Measurements from ENCODE around the gene FUCA2.

FUCA2 gene, protein sequence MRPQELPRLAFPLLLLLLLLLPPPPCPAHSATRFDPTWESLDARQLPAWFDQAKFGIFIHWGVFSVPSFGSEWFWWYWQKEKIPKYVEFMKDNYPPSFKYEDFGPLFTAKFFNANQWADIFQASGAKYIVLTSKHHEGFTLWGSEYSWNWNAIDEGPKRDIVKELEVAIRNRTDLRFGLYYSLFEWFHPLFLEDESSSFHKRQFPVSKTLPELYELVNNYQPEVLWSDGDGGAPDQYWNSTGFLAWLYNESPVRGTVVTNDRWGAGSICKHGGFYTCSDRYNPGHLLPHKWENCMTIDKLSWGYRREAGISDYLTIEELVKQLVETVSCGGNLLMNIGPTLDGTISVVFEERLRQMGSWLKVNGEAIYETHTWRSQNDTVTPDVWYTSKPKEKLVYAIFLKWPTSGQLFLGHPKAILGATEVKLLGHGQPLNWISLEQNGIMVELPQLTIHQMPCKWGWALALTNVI

DNA sequence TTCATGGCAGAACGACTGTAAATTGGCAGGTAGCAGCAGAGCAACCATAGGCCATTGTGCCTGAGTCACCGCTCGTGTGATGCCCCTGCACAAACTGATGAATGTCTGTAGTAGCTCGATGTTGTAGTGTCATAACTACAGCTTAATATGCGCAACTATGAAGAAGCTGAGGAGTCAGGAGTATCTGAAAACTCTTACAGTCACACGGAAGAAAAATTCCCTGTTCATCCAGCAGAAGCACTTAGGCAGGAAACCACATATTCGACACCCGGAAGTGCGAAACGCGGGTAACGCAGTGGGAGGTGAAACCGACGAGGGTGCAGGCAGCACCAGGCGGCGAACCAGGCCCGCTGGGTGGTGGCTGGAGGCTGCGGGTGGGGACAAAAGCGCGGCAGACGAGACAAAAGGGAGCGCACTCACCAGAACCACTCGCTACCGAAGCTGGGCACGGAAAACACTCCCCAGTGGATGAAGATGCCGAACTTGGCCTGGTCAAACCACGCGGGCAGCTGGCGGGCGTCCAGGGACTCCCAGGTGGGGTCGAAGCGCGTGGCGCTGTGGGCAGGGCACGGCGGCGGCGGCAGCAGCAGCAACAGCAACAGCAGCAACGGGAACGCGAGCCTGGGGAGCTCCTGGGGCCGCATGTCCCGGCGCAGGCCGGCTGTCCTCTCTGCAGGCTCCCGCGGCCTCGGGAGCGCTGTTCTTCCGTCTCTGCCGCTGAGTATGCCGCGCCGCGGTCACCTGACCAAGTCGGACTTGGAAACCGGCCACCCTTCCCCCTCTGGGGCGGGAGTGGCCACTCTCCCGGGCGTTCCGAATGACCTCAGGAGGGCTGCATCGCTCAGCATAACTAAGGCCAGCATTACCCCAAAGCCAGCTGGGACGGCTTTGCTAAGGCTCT is at the start of gene FUCA2:
Gene FUCA2 (minus strand): TSS at position 730 of the 901 bp plus-strand sequence. CDS start 86 bp downstream, at position 644.
- DNase-seq (ENCODE audit: low read depth), result peak; percentile 57

DNA sequence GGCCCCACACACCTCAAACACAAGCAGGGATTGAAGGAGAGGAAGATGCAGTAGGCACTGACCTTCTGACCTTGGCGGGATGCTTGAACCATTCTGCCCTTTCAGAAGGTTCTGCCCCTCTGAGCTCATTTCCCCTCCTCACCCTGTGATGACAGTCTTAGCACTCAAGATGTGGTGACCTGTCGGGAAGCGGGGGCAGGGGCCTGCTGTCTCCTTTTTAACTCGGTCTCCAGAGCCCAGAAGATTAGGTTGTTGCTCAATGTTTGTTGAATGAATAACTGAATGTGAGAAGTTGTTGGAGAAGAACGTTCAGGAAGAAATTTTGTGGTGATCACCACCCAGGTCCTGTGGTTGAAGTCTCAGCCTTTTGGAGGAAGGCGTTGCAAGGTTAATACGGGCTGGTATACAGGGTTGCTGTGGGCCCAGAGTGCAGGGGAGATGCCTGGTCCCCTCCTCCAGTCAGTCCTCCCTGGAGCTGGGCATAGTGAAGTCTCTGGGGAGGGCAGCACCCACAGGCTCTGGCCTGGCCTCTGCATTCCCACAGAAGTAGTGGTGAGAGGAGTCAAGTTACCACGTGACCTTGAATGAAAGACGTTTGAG is 49.7 kb upstream of the FUCA2 start:
- no peak for DNase-seq (ENCODE audit: low read depth)

DNA sequence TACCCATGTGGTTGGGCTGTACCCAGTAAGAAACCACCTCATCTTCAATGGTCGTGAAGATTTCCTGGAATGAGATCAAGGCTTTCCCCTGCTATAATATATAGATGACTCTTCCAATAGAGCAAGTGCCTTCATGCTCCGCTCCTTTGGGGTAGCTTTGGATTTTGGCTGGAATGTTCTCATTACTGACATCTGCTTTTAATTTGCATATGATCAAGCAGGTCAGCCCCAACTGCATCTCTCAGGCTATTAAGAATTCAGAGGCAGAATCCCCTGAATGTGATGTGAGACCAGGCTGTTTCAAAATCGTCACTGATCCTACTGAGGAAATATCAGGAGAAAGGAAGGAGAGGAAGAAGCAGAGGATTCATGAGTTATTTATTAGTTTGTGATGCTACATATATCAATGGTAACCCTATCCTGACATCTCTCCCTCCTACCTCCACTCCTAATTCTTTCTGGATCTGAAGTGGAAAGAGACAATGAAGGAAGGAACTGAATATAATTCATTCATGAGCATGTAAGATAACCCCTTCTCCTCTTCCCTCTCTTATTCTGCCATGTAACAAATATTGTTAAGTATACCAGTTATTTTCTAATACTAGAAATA is 47.6 kb upstream of the FUCA2 start:
- no peak for DNase-seq (ENCODE audit: low read depth)

DNA sequence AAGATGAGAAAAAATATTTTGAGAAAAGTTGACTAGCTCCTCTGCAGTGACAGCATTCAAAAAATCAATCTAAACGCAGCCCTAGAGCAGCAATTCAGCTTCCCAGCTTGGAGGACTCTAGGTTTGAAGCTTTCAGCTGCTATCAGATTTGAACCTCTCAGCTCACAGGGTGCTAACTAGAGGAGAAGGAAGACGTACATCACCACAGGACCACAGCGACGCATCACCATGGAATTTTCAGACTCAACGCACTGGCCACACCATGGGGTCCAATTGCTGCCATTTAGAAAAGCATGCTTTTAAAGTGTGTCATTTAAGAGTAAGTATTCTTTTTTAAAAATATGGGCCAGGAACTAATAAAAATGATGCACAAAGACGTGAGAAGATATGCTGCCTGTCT is 45.0 kb upstream of the FUCA2 start:
- peak; percentile 82 for DNase-seq (ENCODE audit: low read depth)

DNA sequence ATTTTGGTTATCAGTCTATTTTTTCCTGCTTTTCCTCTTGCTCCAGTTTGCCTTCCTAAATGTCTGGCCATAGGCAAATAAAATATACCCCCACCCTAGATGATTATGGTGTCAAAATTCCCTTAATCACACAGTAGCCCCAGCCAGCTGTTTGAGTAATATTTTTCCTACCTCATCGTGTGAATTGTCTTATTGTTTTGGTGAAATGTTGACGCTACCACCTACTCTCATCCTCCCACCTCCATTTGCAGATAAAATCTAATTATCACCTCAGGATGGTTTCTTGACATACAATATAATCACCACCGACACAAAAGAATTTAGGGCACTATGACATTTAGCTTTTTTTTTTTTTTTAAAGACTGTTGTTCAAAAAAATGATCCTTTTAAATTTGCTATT is 44.1 kb upstream of the FUCA2 start:
- no peak for DNase-seq (ENCODE audit: low read depth)

DNA sequence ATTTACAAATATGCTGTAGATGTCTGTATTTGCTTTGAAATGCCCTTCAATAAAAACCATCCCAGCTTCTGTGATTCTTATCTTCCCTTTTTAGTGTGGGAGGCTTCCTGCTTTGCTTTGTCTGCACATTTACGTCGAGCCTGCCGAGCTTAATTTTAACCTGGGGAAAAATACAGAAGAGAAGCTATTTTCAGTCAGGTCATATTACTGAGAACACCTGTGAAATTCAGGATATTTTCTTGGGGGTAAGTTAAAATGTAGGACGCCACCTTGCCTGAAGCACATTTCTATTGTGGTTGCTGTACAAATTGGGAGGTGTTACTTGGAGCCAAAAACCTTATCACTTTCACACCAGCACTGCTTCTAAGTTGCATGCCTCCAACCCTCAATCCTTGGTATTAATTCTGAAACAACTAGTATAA is 43.6 kb upstream of the FUCA2 start:
- no peak for DNase-seq (ENCODE audit: low read depth)

GRCh38 chr6:143553337-143553736 is 41.8 kb upstream of the FUCA2 start:
- no peak for DNase-seq (ENCODE audit: low read depth)

GRCh38 chr6:143549949-143550268 is 38.4 kb upstream of the FUCA2 start:
- DNase-seq (ENCODE audit: low read depth), result no peak

- no peak for DNase-seq (ENCODE audit: low read depth)
Measured at GRCh38 chr6:143549221-143549948, 37.9 kb upstream of the FUCA2 start.

DNA sequence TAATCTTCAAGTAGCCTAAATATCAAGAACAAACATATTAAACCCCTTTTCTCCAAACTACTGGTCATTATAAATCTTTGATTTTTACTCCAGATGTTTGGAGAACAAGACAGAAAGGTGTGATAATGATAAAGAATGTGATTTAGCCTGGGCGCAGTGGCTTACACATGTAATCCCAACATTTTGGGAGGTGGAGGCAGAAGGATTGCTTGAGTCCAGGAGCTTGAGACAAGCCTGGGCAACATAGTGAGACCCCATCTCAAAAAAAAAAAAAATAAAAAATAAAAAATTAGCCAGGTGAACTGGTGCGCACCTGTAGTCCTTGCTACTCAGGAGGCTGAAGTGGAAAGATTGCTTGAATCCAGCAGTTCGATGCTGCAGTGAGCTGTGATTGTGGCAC is 35.1 kb upstream of the FUCA2 start:
- DNase-seq (ENCODE audit: low read depth), result no peak

GRCh38 chr6:143545976-143546547 is 34.5 kb upstream of the FUCA2 start:
- DNase-seq (ENCODE audit: low read depth), result no peak

DNA sequence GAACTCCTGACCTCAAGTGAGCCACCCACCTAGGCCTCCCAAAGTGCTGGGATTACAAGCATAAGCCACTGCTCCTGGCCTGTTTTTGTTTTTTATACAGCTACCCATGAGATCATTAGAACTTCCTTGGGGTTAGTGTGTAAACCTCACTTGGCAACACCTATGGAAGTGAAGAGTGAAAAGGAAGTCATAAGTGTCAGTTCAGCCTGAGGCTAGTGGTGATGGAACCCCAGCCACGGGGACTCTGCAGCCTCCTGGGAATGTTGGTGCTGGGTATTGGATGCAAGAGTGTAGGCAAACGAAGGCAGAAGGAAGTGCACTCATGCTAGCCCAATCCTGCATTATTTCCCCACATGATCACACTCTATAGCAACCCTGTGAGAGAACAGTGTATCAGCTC is 33.6 kb upstream of the FUCA2 start:
- DNase-seq (ENCODE audit: low read depth), result no peak

DNA sequence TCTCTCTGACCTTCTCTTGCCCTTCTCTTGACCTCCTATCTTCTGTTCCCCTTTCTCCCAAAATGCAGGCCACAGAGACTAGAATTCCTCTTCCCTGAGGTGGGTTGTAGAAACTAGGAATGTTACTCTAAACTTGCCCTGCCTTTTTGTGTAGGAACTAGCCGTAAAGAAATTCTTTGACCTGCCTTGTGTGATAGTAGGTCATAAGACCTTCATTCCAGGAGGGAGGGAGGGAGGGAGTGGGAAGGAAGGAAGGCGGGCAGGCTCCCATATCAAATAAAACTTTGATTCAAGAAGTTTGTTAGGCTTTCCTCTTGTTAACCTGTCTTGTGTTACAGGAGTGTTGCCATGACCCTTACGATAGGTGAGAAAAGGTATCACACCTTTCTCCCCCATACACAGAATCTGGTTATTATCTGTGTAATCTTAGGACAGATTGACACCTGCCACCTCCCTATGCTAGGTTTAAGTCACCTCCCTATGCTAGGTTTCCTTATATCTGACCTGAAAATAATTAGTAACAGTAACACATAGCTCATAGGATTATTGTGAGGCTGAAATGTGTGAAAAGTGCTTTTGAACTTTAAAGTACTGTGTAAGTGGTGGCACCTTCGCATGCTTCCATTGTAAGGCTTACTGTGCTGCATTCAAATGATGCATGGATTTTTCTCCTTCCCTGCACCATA is 32.6 kb upstream of the FUCA2 start:
- DNase-seq (ENCODE audit: low read depth), result no peak

DNA sequence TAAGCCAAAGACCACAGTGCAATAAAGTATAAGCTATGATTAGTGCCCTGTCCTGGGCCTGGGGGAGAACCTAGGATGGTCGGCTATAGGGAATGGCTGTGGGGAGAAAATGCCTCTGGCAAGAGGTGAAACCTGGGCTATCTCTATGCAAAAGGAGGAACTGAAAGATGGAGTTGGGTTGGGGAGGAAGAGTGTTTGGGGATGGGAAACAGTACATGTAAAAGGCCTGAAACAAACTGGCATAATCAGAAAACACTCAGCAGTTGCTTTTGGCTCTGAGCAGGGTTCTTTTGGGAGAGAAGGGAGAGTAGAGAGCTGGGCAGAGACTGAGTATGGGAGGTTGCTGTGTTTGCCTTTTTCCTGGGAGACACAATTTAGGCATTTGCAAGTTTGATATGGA is 31.9 kb upstream of the FUCA2 start:
- no peak for DNase-seq (ENCODE audit: low read depth)

GRCh38 chr6:143542888-143543287 is 31.4 kb upstream of the FUCA2 start:
- DNase-seq (ENCODE audit: low read depth), result no peak

DNA sequence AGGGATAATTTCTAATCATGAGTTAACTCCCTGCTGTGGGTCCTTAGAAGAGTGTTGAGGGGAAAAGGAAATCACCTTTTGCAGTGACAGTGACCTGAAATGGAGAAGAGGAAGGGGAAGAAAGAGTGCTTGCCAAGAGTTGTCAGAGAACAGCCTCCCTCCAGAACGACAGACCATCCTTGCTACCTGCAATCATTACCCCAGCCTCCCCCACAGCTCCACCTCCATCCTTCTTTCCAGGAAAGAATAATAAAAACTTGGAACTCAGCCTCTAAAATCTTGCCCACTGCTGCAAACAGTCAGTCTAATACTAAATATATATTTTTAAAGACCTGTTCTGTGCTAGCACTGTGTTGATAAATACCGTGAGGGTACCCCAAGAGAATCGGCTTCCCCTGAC is 28.7 kb upstream of the FUCA2 start:
- no peak for DNase-seq (ENCODE audit: low read depth)

GRCh38 chr6:143539734-143540133 is 28.2 kb upstream of the FUCA2 start:
- DNase-seq (ENCODE audit: low read depth), result no peak

DNA sequence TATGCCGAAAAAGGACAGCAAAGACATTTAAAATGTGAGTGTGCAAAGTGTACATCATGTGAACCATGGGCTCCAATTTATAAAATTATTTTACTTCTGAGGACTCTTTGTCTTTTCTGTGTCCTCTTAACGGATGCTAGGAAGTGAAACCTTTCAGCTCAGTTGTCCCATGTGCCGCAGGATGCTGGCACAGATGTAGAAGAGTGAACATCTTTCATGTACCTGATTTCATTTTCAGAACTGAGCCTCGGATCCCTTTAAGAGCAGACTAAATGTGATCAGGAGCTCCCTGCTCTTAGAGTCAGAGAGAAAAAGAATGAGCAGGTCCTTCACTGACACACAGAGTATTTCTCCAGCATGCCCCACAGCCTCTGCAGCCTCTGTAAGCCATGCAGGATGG is 27.6 kb upstream of the FUCA2 start:
- DNase-seq (ENCODE audit: low read depth), result no peak

GRCh38 chr6:143538374-143538773 is 26.9 kb upstream of the FUCA2 start:
- no peak for DNase-seq (ENCODE audit: low read depth)

- no peak for DNase-seq (ENCODE audit: low read depth)
Measured at GRCh38 chr6:143536866-143537691, 25.6 kb upstream of the FUCA2 start.

All from GM04503 (cell line).